ENCODE data around the gene PDK1.
"Not testable (repeated sequence)": the region's sequence is repeated elsewhere in the genome, so short reads cannot be mapped to it uniquely, and the experiment has no call there.

Gene PDK1

GRCh38 chr2:172555522-172556283 lies at the start of gene PDK1:
Gene PDK1, plus strand, starts transcription at chr2:172556090. Its CDS starts 61 bp downstream, at chr2:172556151.
- DNase-seq = peak; percentile 93

GRCh38 chr2:172507199-172507598 lies 48.7 kb upstream of the PDK1 start:
- no peak for DNase-seq

DNA sequence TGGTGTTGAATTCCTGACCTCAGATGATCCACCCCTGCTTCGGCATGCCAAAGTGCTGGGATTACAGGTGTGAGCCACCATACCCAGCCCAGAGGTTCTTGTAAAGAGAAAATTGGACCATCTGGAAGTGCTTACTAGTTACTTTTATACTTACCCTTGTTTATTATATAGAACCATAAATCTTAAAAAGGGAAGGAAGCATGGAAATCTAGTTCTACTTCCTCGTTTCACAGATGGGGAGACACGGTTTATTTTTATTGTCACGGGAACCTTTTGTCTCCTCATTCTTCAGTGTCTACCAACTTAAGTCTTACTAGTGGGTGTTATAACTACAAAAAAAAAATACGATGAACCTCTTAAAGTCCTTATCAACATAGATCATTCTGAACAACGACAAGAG lies 45.8 kb upstream of the PDK1 start:
- no peak for DNase-seq

- DNase-seq = no peak
Measured at GRCh38 chr2:172510548-172510947, 45.3 kb upstream of the PDK1 start.

- DNase-seq = no peak
Measured at GRCh38 chr2:172512810-172513523, 42.9 kb upstream of the PDK1 start.

DNA sequence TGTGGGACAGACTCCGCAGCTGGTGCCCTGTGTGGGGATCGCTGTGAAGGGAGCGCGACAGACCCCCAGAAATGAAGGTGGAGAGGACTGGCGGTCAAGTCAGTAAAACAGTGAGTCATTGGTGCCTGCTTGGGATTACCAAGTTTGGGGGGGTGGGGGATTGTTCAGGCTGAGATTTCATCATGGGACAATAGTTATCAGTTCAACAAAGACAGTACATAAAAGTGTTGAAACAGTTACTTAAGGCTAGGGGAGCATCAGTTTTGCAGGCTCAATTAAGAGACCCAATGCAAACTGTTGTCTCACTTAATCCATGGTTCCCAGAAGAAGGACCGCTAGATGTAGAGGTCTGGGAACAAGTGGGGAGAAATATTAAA lies 42.4 kb upstream of the PDK1 start:
- no peak for DNase-seq

GRCh38 chr2:172513935-172514586 lies 41.8 kb upstream of the PDK1 start:
- no peak for DNase-seq

DNA sequence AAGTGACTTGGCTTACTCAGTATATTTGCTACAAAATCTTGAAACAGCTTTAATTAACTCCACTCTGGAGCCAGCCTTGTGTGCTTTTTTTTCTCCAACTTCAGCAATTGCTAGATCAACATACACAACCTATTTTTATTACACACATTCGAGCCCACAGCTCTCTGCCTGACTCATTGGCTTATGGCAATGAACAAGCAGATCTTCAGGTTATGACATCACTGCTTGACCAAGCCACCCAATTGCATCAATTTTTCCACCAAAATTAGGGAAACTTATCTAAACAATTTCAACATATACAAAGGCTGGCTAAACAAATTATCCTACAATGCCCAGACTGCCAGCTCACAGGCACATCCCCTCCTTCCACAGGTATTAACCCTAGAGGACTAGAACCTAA lies 39.6 kb upstream of the PDK1 start:
- no peak for DNase-seq

DNA sequence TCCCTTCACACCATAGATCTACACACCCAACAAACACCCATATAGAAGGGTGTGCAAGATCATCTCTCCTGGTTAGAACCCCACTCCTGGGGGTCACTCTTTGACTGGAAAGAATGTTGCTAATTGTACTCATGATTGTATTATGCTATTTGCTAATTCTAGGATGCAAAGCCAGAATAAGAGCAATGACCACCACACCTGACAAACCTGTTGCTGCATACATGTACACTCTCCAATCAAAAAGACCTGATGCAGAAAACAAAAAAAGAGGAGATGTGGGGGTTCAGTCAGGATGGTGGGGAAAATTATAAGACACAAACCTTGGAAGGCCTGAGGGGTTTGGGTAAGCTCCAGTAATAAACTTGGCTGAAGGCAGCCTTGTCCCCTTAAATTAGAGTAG lies 36.9 kb upstream of the PDK1 start:
- no peak for DNase-seq

DNA sequence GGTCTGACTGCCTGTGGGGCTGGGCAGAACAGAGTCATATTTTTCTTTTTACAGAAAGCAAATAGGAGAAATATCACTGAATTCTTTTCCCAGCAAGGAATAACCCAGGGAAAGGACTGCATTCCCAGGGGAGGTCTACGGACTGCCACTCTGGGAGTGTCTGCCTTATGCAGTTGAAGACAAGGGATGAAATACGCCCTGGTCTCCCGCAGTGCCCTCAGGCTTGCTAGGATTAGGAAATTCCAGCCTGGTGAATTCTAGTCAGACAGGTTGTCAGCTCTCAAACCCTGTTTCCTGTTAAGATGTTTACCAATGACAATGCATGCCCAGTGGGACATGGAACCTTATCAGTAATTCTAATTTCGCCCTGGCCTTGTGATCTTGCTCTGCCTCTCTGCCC lies 30.3 kb upstream of the PDK1 start:
- no peak for DNase-seq

DNA sequence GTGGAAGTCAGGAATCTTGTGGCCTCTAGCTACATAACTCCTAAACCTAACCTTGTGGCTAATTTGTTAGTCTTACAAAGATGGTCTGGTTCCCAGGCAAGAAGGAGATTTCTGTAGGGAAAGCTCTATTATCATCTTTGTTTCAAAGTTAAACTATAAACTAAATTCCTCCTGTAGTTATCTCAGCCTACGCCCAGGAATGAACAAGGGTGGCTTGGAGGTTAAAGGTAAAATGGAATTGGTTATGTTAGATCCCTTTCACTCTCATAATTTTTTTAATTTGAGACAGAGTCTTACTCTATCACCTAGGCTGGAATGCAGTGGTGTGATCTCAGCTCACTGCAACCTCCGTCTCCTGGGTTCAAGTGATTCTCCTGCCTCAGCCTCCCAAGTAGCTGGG lies 24.6 kb upstream of the PDK1 start:
- DNase-seq = no peak

DNA sequence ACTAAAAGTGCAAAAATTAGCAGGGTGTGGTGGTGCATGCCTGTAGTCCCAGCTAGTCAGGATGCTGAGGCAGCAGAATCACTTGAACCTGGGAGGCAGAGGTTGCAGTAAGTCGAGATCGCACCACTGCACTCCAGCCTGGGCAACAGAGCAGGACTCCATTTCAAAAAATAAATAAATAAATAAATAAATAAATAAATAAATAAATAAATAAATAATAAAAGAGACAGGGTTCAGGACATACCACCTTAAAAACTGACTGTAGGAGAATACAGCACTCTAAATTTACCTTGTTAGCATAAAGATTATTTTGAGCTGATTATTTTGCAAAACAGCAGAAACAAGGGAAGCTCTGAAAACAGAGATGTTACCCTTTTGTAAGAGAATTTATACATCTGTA lies 23.4 kb upstream of the PDK1 start:
- DNase-seq = not testable (repeated sequence)

DNA sequence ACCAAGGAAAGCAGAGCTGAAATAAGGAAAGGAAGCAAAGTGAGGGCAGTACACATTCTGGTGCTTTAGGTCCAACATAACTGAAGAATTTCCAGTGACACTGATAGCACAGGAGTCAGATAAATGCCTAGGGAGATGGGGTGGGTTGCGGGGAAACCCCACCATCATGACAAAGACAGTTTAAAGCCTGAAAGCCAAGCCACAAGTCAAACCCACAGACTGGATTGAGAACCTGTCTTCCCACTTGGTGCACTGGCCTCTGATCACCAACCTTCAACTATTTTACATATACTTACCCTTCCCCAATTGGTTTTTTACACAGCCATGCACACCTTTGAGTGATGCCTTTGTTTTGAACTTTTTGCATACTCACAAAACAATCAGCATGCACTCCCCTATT lies 22.2 kb upstream of the PDK1 start:
- DNase-seq = no peak

DNA sequence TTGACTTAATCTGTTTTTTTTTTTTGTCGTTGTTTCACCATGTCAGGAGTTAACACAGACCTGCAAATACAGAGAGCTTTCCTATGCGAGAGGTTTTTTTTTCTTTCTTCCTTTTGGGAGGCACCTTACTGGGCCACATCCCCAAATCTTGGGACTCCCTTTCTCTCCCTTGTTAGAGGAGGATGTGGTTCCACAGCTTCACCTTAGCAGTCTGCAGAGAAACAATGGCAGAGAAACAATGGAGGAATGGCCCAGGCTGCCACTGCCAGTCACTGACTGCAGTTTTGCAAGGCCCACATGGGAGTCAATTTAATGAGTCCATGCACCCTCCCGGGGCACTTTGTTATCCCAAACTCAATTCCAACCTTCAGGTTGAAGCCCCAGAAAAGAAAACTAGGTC lies 20.8 kb upstream of the PDK1 start:
- DNase-seq = no peak

DNA sequence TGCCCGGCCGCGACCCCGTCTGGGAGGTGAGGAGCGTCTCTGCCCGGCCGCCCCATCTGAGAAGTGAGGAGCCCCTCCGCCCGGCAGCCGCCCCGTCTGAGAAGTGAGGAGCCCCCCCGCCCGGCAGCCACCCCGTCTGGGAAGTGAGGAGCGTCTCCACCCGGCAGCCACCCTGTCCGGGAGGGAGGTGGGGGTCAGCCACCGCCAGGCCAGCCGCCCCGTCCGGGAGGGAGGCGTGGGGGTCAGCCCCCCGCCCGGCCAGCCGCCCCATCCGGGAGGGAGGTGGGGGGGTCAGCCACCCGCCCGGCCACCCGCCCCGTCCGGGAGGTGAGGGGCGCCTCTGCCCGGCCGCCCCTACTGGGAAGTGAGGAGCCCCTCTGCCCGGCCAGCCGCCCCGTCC lies 18.0 kb upstream of the PDK1 start:
- DNase-seq = not testable (repeated sequence)

DNA sequence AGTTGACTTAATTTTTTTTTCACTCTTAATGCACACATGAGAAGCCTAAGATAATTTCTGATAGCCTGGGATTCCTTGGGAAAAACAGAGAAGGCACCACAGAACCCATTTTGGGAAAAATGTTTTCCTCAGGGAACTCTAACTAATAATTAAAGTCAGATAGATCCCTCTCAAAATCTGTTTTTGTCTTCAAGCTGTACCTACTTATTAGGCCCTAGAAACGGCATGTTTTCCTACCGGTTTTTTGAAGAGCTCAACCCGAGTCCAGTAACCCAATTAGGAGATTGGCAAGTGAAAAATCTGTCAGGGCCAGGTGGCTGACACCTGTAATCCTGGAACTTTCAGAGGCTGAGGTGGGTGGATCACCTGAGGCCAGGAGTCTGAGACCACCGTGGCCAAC lies 16.1 kb upstream of the PDK1 start:
- no peak for DNase-seq

GRCh38 chr2:172540421-172540820 lies 15.5 kb upstream of the PDK1 start:
- no peak for DNase-seq

DNA sequence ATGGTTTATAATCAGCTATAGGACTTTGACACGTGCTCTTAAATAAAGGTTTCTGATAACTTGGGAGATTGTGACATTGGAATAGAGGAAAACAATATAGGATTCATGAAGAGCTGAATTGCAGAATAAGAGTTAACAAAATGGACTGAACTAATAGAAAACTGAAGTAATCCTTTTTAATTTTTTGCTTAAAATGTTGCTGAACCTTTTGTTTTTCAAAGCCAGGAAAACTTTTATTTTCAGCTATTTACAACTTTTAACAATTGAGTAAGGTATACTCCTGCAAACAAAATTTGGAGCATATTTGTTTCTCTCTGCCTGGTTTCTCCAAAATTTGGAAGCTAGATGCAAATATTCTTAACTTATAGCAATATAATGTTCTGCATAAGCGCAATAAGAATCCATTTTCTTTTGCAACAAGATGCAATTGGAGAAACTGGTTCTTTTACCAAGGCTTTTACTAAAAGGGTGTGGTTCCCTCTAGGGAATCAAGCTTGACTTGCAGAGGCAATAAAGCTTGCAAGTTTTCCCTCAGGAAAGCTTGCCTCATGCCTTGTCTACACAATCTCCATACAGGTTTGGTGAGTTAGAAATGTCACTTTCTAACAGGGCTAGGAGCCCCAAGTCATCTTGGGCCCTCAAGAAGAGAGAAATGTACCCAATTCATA lies 10.3 kb upstream of the PDK1 start:
- no peak for DNase-seq

DNA sequence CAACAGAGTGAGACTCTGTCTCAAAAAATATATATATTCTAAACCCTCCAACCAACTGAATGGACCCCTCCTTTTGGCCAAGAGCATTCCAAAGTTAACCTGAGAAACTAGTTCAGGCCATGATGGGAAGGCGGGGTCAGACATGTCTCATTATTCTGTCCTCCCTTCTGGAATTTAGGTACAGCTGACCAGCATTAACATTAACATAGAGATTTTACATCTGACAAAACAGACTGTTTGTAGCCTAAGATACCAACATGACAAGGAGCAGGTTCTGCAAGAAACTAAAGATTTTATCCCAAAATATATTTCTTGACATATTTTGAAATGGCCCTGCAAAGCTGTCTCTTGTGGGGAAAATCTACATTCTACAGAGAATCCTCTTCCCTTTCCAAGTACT lies 6.8 kb upstream of the PDK1 start:
- DNase-seq = no peak

DNA sequence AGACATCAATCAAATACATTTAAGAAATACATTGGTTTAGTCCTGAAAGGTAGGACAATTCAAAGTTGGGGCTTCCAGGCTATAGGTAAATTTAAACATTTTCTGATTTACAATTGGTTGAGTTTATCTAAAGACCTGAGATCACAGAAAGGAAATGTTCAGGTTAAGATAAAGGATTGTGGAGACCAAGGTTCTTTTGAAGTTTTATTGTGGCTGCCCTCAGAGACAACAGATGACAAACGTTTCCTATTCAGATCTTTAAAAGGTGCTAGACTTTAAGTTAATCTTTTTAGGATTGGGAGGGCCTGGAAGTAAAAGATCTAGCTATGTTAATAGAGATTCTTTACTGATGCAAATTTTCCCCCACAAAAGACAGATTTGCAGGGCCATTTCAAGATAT lies 6.1 kb upstream of the PDK1 start:
- DNase-seq = not testable (repeated sequence)

GRCh38 chr2:172550419-172550818 lies 5.5 kb upstream of the PDK1 start:
- DNase-seq = no peak

DNA sequence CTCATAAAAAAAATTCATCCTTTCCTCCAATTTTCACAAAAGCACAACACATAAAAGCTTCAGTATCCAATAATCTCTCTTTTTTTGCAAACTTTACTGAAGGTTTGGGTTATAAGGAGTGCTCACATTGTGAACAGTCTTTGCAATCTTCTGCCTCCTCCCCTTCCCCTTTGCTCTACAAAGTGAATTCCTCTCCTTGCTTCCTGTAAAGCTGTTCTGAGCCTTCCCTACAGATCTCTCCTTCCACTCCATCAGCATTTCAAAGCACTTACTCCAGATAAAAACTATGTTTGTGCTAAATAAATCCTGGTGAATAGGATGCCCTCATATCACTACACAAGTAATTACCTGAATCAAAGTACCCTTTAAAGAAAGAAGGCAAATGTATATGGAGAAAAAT lies 4.6 kb upstream of the PDK1 start:
- DNase-seq = no peak

DNA sequence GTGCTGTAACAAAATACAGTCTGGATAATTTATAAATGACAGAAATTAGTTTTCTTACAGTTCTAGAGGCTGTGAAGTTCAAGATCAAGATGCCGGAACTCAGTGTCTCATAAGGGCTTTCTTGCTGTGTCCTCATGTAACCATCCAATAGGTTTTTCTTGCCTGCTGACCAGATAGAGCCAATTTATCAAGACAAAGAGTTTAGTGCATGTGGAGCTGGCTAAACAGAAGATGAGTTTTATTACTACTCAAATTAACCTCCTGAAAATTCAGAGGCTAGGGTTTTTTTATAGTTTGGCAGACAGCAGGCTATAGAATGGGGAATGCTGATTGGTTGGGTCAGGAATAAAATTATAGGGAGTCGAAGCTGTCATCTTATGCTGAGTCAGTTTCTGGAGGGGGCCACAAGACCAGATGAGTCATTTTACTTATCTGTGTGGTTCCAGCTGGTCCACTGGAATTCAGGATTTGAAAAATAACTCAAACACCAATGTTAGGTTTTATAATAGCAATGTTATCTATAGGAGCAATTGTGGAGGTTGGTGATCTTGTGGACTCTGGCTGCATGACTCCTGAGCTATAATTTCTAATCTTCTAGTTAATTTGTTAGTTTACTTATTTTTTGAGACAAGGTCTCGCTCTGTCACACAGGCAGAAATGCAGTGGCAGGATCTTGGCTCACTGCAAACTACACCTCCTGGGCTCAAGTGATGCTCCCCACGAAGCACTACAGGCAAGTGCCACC lies 3.2 kb upstream of the PDK1 start:
- no peak for DNase-seq
